ENCODE data around the gene BBOF1. TPM values are rescaled to one million over a fixed set of nuclear protein-coding genes. Genes with fewer than 3 reads are reported as not detected.
"Not testable (repeated sequence)": the region's sequence is repeated elsewhere in the genome, so short reads cannot be mapped to it uniquely, and the experiment has no call there.

The BBOF1 gene
- total RNA-seq, 1 donor from 2014 or later = 0.82 TPM

- no peak overlapping the region for H3K4me3 Mint-ChIP-seq (ENCODE audit: low read depth)
- no peaks in the 10 kb centered on the region for H3K36me3 Mint-ChIP-seq (ENCODE audit: low read depth)
- intact Hi-C loops (cut with micrococcal nuclease) = no loop called here
- no peak for DNase-seq (ENCODE audit: low spot score)
- no peak overlapping the region for H3K27ac Mint-ChIP-seq
- no peaks in the 10 kb centered on the region for H3K9me3 Mint-ChIP-seq
- H3K27me3 Mint-ChIP-seq (ENCODE audit: low read depth) = no peaks in the 10 kb centered on the region
- H3K4me1 Mint-ChIP-seq (ENCODE audit: low read depth) = no peaks in the 10 kb centered on the region
These were observed 20.4 kb upstream of the BBOF1 start for GRCh38 chr14:73998726-73999125.

- H3K27ac Mint-ChIP-seq; H3K36me3 Mint-ChIP-seq (ENCODE audit: low read depth); H3K27me3 Mint-ChIP-seq (ENCODE audit: low read depth); H3K4me1 Mint-ChIP-seq (ENCODE audit: low read depth); DNase-seq (ENCODE audit: low spot score); H3K9me3 Mint-ChIP-seq; H3K4me3 Mint-ChIP-seq (ENCODE audit: low read depth); intact Hi-C loops (cut with micrococcal nuclease): not testable (repeated sequence)
These were observed 13.5 kb upstream of the BBOF1 start for GRCh38 chr14:74005664-74006063.

- no peak for DNase-seq (ENCODE audit: low spot score)
- intact Hi-C loops (cut with micrococcal nuclease) = no loop called here
- Mint-ChIP-seq H3K4me1 (ENCODE audit: low read depth) (no peaks in the 10 kb centered on the region), H3K36me3 (ENCODE audit: low read depth) (peaks cover 23% of the 10 kb centered on the region), H3K9me3 (no peaks in the 10 kb centered on the region), H3K27ac (no peak overlapping the region), H3K4me3 (ENCODE audit: low read depth) (no peak overlapping the region), H3K27me3 (ENCODE audit: low read depth) (no peaks in the 10 kb centered on the region)
These were observed 10.2 kb upstream of the BBOF1 start for GRCh38 chr14:74008843-74009499.

GRCh38 chr14:74014299-74014698 lies 4.8 kb upstream of the BBOF1 start:
- Mint-ChIP-seq H3K4me3 (ENCODE audit: low read depth) (no peak overlapping the region), H3K4me1 (ENCODE audit: low read depth) (peaks cover 7% of the 10 kb centered on the region), H3K9me3 (no peaks in the 10 kb centered on the region), H3K27ac (no peak overlapping the region), H3K27me3 (ENCODE audit: low read depth) (no peaks in the 10 kb centered on the region), H3K36me3 (ENCODE audit: low read depth) (peaks cover 15% of the 10 kb centered on the region)
- intact Hi-C loops (cut with micrococcal nuclease) = no loop called here
- DNase-seq (ENCODE audit: low spot score) = no peak

GRCh38 chr14:74015176-74015575 lies 4.0 kb upstream of the BBOF1 start:
- peaks cover 15% of the 10 kb centered on the region for H3K36me3 Mint-ChIP-seq (ENCODE audit: low read depth)
- intact Hi-C loops (cut with micrococcal nuclease) = loop anchor here (5.0 kb wide), 1 partner anchor 303 kb away; the partner anchor contains the start of gene PNMA1
- no peaks in the 10 kb centered on the region for H3K27me3 Mint-ChIP-seq (ENCODE audit: low read depth)
- no peaks in the 10 kb centered on the region for H3K9me3 Mint-ChIP-seq
- H3K4me3 Mint-ChIP-seq (ENCODE audit: low read depth) = no peak overlapping the region
- DNase-seq (ENCODE audit: low spot score) = no peak
- H3K4me1 Mint-ChIP-seq (ENCODE audit: low read depth) = peaks cover 11% of the 10 kb centered on the region
- H3K27ac Mint-ChIP-seq = no peak overlapping the region

GRCh38 chr14:74015963-74016362 lies 3.2 kb upstream of the BBOF1 start:
- Mint-ChIP-seq H3K27me3 (ENCODE audit: low read depth) (no peaks in the 10 kb centered on the region), H3K4me3 (ENCODE audit: low read depth) (no peak overlapping the region), H3K27ac (no peak overlapping the region), H3K4me1 (ENCODE audit: low read depth) (peaks cover 11% of the 10 kb centered on the region), H3K36me3 (ENCODE audit: low read depth) (peaks cover 10% of the 10 kb centered on the region), H3K9me3 (no peaks in the 10 kb centered on the region)
- DNase-seq (ENCODE audit: low spot score) = no peak
- intact Hi-C loops (cut with micrococcal nuclease) = loop anchor here (5.0 kb wide), 1 partner anchor 304 kb away; the partner anchor contains the start of gene PNMA1

GRCh38 chr14:74018174-74018585 lies 969 bp upstream of the BBOF1 start:
- intact Hi-C loops (cut with micrococcal nuclease) = loop anchor here (2.0 to 5.0 kb wide), 2 partner anchors 131 to 306 kb away; partner anchors contain the start of genes PNMA1 and ZNF410
- no peak for DNase-seq (ENCODE audit: low spot score)
- Mint-ChIP-seq H3K9me3 (no peaks in the 10 kb centered on the region), H3K27me3 (ENCODE audit: low read depth) (peaks cover 2% of the 10 kb centered on the region), H3K4me1 (ENCODE audit: low read depth) (peaks cover 11% of the 10 kb centered on the region), H3K36me3 (ENCODE audit: low read depth) (peaks cover 5% of the 10 kb centered on the region), H3K27ac (peak overlapping the region; percentile 98), H3K4me3 (ENCODE audit: low read depth) (peak overlapping the region; percentile 97)

- H3K9me3 Mint-ChIP-seq = no peaks in the 10 kb centered on the region
- H3K4me1 Mint-ChIP-seq (ENCODE audit: low read depth) = peaks cover 11% of the 10 kb centered on the region
- no peak for DNase-seq (ENCODE audit: low spot score)
- intact Hi-C loops (cut with micrococcal nuclease) = loop anchor here (1.0 to 5.0 kb wide), 4 partner anchors 65 to 307 kb away; partner anchors contain the start of genes ALDH6A1, COQ6, FAM161B and LIN52
- no peaks in the 10 kb centered on the region for H3K36me3 Mint-ChIP-seq (ENCODE audit: low read depth)
- H3K4me3 Mint-ChIP-seq (ENCODE audit: low read depth) = peak overlapping the region; percentile 85
- peaks cover 2% of the 10 kb centered on the region for H3K27me3 Mint-ChIP-seq (ENCODE audit: low read depth)
- H3K27ac Mint-ChIP-seq = peak overlapping the region; percentile 63
These were observed 424 bp downstream of the BBOF1 start for GRCh38 chr14:74019408-74020137.

GRCh38 chr14:74022346-74022745 lies 3.2 kb downstream of the BBOF1 start:
- no peak overlapping the region for H3K27ac Mint-ChIP-seq
- intact Hi-C loops (cut with micrococcal nuclease) = no loop called here
- peaks cover 2% of the 10 kb centered on the region for H3K27me3 Mint-ChIP-seq (ENCODE audit: low read depth)
- no peaks in the 10 kb centered on the region for H3K36me3 Mint-ChIP-seq (ENCODE audit: low read depth)
- DNase-seq (ENCODE audit: low spot score) = no peak
- H3K4me3 Mint-ChIP-seq (ENCODE audit: low read depth) = no peak overlapping the region
- H3K9me3 Mint-ChIP-seq = no peaks in the 10 kb centered on the region
- H3K4me1 Mint-ChIP-seq (ENCODE audit: low read depth) = peaks cover 8% of the 10 kb centered on the region

GRCh38 chr14:74029136-74029535 lies 10.0 kb downstream of the BBOF1 start:
- Mint-ChIP-seq H3K27me3 (ENCODE audit: low read depth) (peaks cover 1% of the 10 kb centered on the region), H3K36me3 (ENCODE audit: low read depth) (no peaks in the 10 kb centered on the region), H3K9me3 (no peaks in the 10 kb centered on the region), H3K27ac (no peak overlapping the region), H3K4me1 (ENCODE audit: low read depth) (no peaks in the 10 kb centered on the region), H3K4me3 (ENCODE audit: low read depth) (no peak overlapping the region)
- intact Hi-C loops (cut with micrococcal nuclease) = no loop called here
- no peak for DNase-seq (ENCODE audit: low spot score)

- intact Hi-C loops (cut with micrococcal nuclease) = no loop called here
- Mint-ChIP-seq H3K36me3 (ENCODE audit: low read depth) (no peaks in the 10 kb centered on the region), H3K4me3 (ENCODE audit: low read depth) (no peak overlapping the region)
These were observed 15.4 kb downstream of the BBOF1 start for GRCh38 chr14:74034572-74034971.

GRCh38 chr14:74035556-74035955 lies 16.4 kb downstream of the BBOF1 start:
- DNase-seq (ENCODE audit: low spot score) = no peak
- Mint-ChIP-seq H3K27ac (no peak overlapping the region), H3K27me3 (ENCODE audit: low read depth) (no peaks in the 10 kb centered on the region), H3K9me3 (no peaks in the 10 kb centered on the region), H3K4me1 (ENCODE audit: low read depth) (no peaks in the 10 kb centered on the region), H3K36me3 (ENCODE audit: low read depth) (no peaks in the 10 kb centered on the region), H3K4me3 (ENCODE audit: low read depth) (no peak overlapping the region)
- intact Hi-C loops (cut with micrococcal nuclease) = no loop called here

More at GRCh38 chr14:74034572-74034971, 15.4 kb downstream of the BBOF1 start:
- DNase-seq (ENCODE audit: low spot score) = no peak
- H3K27ac Mint-ChIP-seq = no peak overlapping the region
- no peaks in the 10 kb centered on the region for H3K9me3 Mint-ChIP-seq
- no peaks in the 10 kb centered on the region for H3K4me1 Mint-ChIP-seq (ENCODE audit: low read depth)
- H3K27me3 Mint-ChIP-seq (ENCODE audit: low read depth) = no peaks in the 10 kb centered on the region
